ENCODE measurements around the gene FAM43A. TPM values are rescaled to one million over a fixed set of nuclear protein-coding genes. Genes with fewer than 3 reads are reported as not detected.

FAM43A gene
- total and polyA plus RNA-seq, 9 of the 15 experiments (the other 6 are each of a cell fraction or from before 2014, with no cell fraction given): 0.03 to 1.2 (median 0.21) TPM

- H2AFZ ChIP-seq (ENCODE audit: low read depth, low read length): no peak overlapping the region
- intact Hi-C loops (cut with micrococcal nuclease) (no loop called here), in situ Hi-C loops (cut with MboI) (no loop called here)
- ChIA-PET POLR2A (interaction anchor here (0.7 to 1.0 kb wide), 3 partner anchors 15 to 39 kb away, joined by 3 to 4 read pairs (median 3); no protein-coding TSS in a partner anchor), CTCF (ENCODE audit: low intra/inter-chr PET ratio) (interaction anchor here (0.6 kb wide), 1 partner anchor 852 kb away, joined by 4 read pairs; no protein-coding TSS in a partner anchor)
- H3K27me3 ChIP-seq (ENCODE audit: control insufficient read depth in 2 of 2, insufficient read depth in 2 of 2, low read length in 2 of 2): peaks cover 0 to 37% of the 10 kb centered on the region in 2 experiments; a peak in 3 of 5 replicates
- peak in 1 of 4 experiments; percentile 30 for DNase-seq (ENCODE audit: extremely low read depth in 1 of 4, low spot score in 3 of 4)
- no peaks in the 10 kb centered on the region for H4K20me1 ChIP-seq (replicated peaks; ENCODE audit: control insufficient read depth, insufficient read depth, low read length)
- H3K4me3 ChIP-seq: no peak overlapping the region
- no peak for FAIRE-seq
- BruUV-seq (replicated peaks): no TSS peak
- 6% methylated on average over 7 of the region's 8 CpGs for WGBS (ENCODE audit: insufficient coverage, low coverage, missing lambda C conversion rate)
- no peak overlapping the region for H3K4me2 ChIP-seq (ENCODE audit: insufficient read depth, low read length)
- H3K27ac ChIP-seq (ENCODE audit: extremely low read depth, low read depth, low read length): no peak overlapping the region
- H3K36me3 ChIP-seq (ENCODE audit: control insufficient read depth, insufficient read depth, low read length): no peaks in the 10 kb centered on the region
- peak; percentile 52 for ATAC-seq
- no peaks in the 10 kb centered on the region for H3K9me3 ChIP-seq (replicated peaks; ENCODE audit: control insufficient read depth, insufficient read depth, low read depth, low read length)
- H3K9me1 ChIP-seq (ENCODE audit: control insufficient read depth, insufficient read depth, low read length): no peaks in the 10 kb centered on the region
- no peaks in the 10 kb centered on the region for H3K79me2 ChIP-seq (ENCODE audit: control insufficient read depth, insufficient read depth, low read length)
- H3K9ac ChIP-seq (ENCODE audit: insufficient read depth in 1 of 2, low read depth in 2 of 2, low read length in 2 of 2): no peak overlapping the region
- H3K4me1 ChIP-seq (replicated peaks in 1 of 2; ENCODE audit: control insufficient read depth in 2 of 2, insufficient read depth in 2 of 2, low read length in 2 of 2): peaks cover 0 to 12% of the 10 kb centered on the region in 2 experiments; a peak in 2 of 5 replicates
- TF ChIP-seq THAP12 (CRISPR knock-in tag; IDR thresholded peaks at IDR 0.05) (no peak), ELF1 (tag; IDR thresholded peaks at IDR 0.05) (no peak), KLF6 (CRISPR knock-in tag; IDR thresholded peaks at IDR 0.05; ENCODE audit: borderline replicate concordance) (no peak), ARID1B (IDR thresholded peaks at IDR 0.05) (peak; percentile 47; the same call in 1 of the 2 replicates), KLF13 (tag; IDR thresholded peaks at IDR 0.05; ENCODE audit: borderline replicate concordance, low read depth) (no peak), ZNF143 (CRISPR knock-in tag; IDR thresholded peaks at IDR 0.05) (no peak), PKNOX1 (IDR thresholded peaks at IDR 0.05) (peak; percentile 62), MEF2D (tag; conservative IDR thresholded peaks at IDR 0.05; ENCODE audit: low read depth) (no peak), ZFP30 (CRISPR knock-in tag; IDR thresholded peaks at IDR 0.05; ENCODE audit: borderline replicate concordance) (no peak), ELK3 (CRISPR knock-in tag; IDR thresholded peaks at IDR 0.05) (no peak), TAL1 (IDR thresholded peaks at IDR 0.05) (peak; percentile 60), TCF3 (CRISPR knock-in tag; IDR thresholded peaks at IDR 0.05) (peak; percentile 78), ZNF77 (CRISPR knock-in tag; IDR thresholded peaks at IDR 0.05) (no peak), ILF3 (IDR thresholded peaks at IDR 0.05; ENCODE audit: borderline replicate concordance) (no peak)
These were observed 5.1 kb downstream of the FAM43A start for GRCh38 chr3:194690501-194691372.

Data from K562 (cell line).